Measurements from ENCODE around the gene SHF. TPM values are rescaled to one million over a fixed set of nuclear protein-coding genes. Genes with fewer than 3 reads are reported as not detected.
A peak's percentile ranks its signal among the peaks of the same experiment; 100 is the strongest.

Gene SHF
- total and polyA plus RNA-seq, 2 of the 4 experiments (the other 2 are of a cell fraction) = 1.8 to 3.5 TPM

GRCh38 chr15:45134682-45135604 lies 52.8 kb downstream of the SHF start:
- DNase-seq (no peak), ATAC-seq (ENCODE audit: low read depth) (0 out of 2 replicates have a peak, but pooled peaks have one; percentile 21)
- intact Hi-C loops (cut with micrococcal nuclease) = no loop called here
- no peak overlapping the region for H4K91ac ChIP-seq (ENCODE audit: insufficient read depth, low read depth, low read length)
- no peak overlapping the region for H2BK5ac ChIP-seq (ENCODE audit: low read depth, low read length, poor library complexity, severe bottlenecking)
- H2AK9ac ChIP-seq (replicated peaks; ENCODE audit: low read depth, low read length, poor library complexity) = peak overlapping the region; percentile 50
- no peaks in the 10 kb centered on the region for H3K79me1 ChIP-seq (ENCODE audit: low read depth in 1 of 2, low read length in 2 of 2)
- no peak overlapping the region for H3K56ac ChIP-seq (ENCODE audit: extremely low read depth, insufficient read depth, low read length)
- no peak overlapping the region for H4K5ac ChIP-seq (ENCODE audit: low read depth, low read length)
- H2AK5ac ChIP-seq (ENCODE audit: low read depth, low read length) = no peak overlapping the region
- ChIA-PET CTCF (no interaction called here), POLR2A (ENCODE audit: unreplicated experiment) (no interaction called here)
- no peak overlapping the region for H2BK20ac ChIP-seq (ENCODE audit: low read depth, low read length)
- H3K14ac ChIP-seq (replicated peaks; ENCODE audit: low read depth, low read length) = no peak overlapping the region
- H2BK120ac ChIP-seq (ENCODE audit: low read depth, low read length) = no peak overlapping the region
- BruUV-seq (replicated peaks) = no TSS peak
- H4K8ac ChIP-seq (ENCODE audit: low read depth in 2 of 2, low read length in 2 of 2) = no peak overlapping the region
- H3K27me3 ChIP-seq (ENCODE audit: control insufficient read depth, insufficient read depth, low read length) = peaks cover 83% of the 10 kb centered on the region
- no peaks in the 10 kb centered on the region for H3K36me3 ChIP-seq (ENCODE audit: control insufficient read depth, insufficient read depth, low read length)
- H3K9me3 ChIP-seq (ENCODE audit: control insufficient read depth, insufficient read depth, low read length) = peaks cover 3% of the 10 kb centered on the region; the same call in 1 of the 2 replicates
- H3K4ac ChIP-seq (ENCODE audit: low read depth, low read length) = no peak overlapping the region
- H3K9me1 ChIP-seq (ENCODE audit: insufficient read depth, low read length) = no peaks in the 10 kb centered on the region
- no peaks in the 10 kb centered on the region for H4K20me1 ChIP-seq (ENCODE audit: insufficient read depth, low read length)
- H3K18ac ChIP-seq (ENCODE audit: low read depth, low read length) = no peak overlapping the region
- no peak overlapping the region for H3K27ac ChIP-seq (ENCODE audit: insufficient read depth, low read length)
- H2BK15ac ChIP-seq (ENCODE audit: low read depth, low read length) = no peak overlapping the region
- no peak overlapping the region for H3K23ac ChIP-seq (ENCODE audit: low read depth, low read length)
- dilution Hi-C loops (cut with HindIII; ENCODE audit: low sequenced_read_pairs, unreplicated experiment) = no loop called here
- no peaks in the 10 kb centered on the region; the same call in 1 of the 2 replicates for H3K4me1 ChIP-seq (ENCODE audit: control insufficient read depth, insufficient read depth, low read length)
- H3K4me2 ChIP-seq (ENCODE audit: low read depth, low read length) = no peak overlapping the region
- no peak overlapping the region for H3K4me3 ChIP-seq (ENCODE audit: insufficient read depth, low read depth, low read length)
- no peak overlapping the region for H3K9ac ChIP-seq (ENCODE audit: low read depth, low read length)
- 0% methylated on average over 1 of the region's 57 CpGs; no CpG with 5 or more reads in 1 of the 2 experiments for WGBS, 2 experiments (ENCODE audit: extremely low coverage in 2 of 2, insufficient read length in 1 of 2)
- in situ Hi-C loops (cut with MboI; ENCODE audit: low sequenced_read_pairs) = no loop called here
- H2AFZ ChIP-seq (replicated peaks; ENCODE audit: low read length, poor library complexity) = no peak overlapping the region
- TF ChIP-seq POLR2A (IDR thresholded peaks at IDR 0.05; ENCODE audit: low read depth, low read length) (no peak), CHD1 (IDR thresholded peaks at IDR 0.05; ENCODE audit: low read depth, low read length) (no peak), CTCF (conservative IDR thresholded peaks at IDR 0.05; ENCODE audit: low read depth, low read length) (no peak), USF2 (IDR thresholded peaks at IDR 0.05; ENCODE audit: low read depth, low read length) (no peak), ELK1 (IDR thresholded peaks at IDR 0.05; ENCODE audit: borderline replicate concordance, low read depth, low read length) (no peak), RCOR1 (IDR thresholded peaks at IDR 0.05; ENCODE audit: insufficient replicate concordance, low read length) (no peak), FOS (IDR thresholded peaks at IDR 0.05; ENCODE audit: low read depth, low read length) (no peak), MAZ (IDR thresholded peaks at IDR 0.05; ENCODE audit: borderline replicate concordance, low read depth, low read length) (no peak), SMC3 (IDR thresholded peaks at IDR 0.05; ENCODE audit: low read depth, low read length) (no peak), NFE2L2 (IDR thresholded peaks at IDR 0.05; ENCODE audit: low read depth, low read length) (no peak), RFX5 (IDR thresholded peaks at IDR 0.05; ENCODE audit: low read depth, low read length) (no peak), MAFK (IDR thresholded peaks at IDR 0.05; ENCODE audit: low read depth, low read length) (no peak), RAD21 (IDR thresholded peaks at IDR 0.05; ENCODE audit: low read length) (no peak), BHLHE40 (IDR thresholded peaks at IDR 0.05; ENCODE audit: low read depth, low read length) (no peak), CEBPB (IDR thresholded peaks at IDR 0.05; ENCODE audit: low read depth, low read length) (no peak)
